Measurements from ENCODE around the gene BMERB1. TPM values are rescaled to one million over a fixed set of nuclear protein-coding genes. Genes with fewer than 3 reads are reported as not detected.
A peak's percentile ranks its signal among the peaks of the same experiment; 100 is the strongest.
"Not testable (repeated sequence)": the region's sequence is repeated elsewhere in the genome, so short reads cannot be mapped to it uniquely, and the experiment has no call there.

The BMERB1 gene
- total and polyA plus RNA-seq, 8 donors = 4.6 to 99.5 (median 25.6) TPM

DNA sequence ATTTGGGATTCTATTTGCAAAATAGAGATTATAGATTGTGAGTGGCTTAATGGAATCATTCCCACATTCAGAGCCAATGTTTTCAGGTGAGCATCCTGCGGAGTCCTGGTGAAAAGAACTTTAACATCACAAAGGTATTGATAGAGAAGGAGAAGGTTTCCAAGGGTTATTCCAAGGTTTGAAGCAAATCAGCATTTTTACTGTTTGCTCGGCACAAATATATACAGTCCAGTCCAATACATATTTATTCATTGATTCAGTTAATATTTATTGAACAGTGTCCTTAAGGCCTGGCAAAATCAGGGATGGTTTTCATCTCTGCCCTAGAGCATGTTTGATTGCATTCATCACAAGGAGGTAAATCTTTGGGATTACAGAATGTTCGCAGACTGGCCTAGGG lies 32.4 kb upstream of the BMERB1 start:
- Histone ChIP-seq H3K4me1 (peaks cover 0 to 5% (median 1%) of the 10 kb centered on the region in 4 donors), H3K27ac (no peak overlapping the region), H3K36me3 (peaks cover 0 to 13% (median 2%) of the 10 kb centered on the region in 4 donors), H3K27me3 (no peaks in the 10 kb centered on the region), H3K9me3 (no peaks in the 10 kb centered on the region), H3K4me3 (no peak overlapping the region)
- no peak for DNase-seq
- 70 to 90% (median 78%) methylated on average over 3 of the region's 3 CpGs for WGBS, 5 donors
- TF ChIP-seq POLR2A (IDR thresholded peaks at IDR 0.05) (no peak), EP300 (IDR thresholded peaks at IDR 0.05) (no peak), POLR2AphosphoS5 (IDR thresholded peaks at IDR 0.05) (no peak)
- TF ChIP-seq, protein P1, sequence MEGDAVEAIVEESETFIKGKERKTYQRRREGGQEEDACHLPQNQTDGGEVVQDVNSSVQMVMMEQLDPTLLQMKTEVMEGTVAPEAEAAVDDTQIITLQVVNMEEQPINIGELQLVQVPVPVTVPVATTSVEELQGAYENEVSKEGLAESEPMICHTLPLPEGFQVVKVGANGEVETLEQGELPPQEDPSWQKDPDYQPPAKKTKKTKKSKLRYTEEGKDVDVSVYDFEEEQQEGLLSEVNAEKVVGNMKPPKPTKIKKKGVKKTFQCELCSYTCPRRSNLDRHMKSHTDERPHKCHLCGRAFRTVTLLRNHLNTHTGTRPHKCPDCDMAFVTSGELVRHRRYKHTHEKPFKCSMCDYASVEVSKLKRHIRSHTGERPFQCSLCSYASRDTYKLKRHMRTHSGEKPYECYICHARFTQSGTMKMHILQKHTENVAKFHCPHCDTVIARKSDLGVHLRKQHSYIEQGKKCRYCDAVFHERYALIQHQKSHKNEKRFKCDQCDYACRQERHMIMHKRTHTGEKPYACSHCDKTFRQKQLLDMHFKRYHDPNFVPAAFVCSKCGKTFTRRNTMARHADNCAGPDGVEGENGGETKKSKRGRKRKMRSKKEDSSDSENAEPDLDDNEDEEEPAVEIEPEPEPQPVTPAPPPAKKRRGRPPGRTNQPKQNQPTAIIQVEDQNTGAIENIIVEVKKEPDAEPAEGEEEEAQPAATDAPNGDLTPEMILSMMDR (IDR thresholded peaks at IDR 0.05) = no peak
- intact Hi-C loops (cut with DNase I; ENCODE audit: low total_unique reads) = no loop called here

DNA sequence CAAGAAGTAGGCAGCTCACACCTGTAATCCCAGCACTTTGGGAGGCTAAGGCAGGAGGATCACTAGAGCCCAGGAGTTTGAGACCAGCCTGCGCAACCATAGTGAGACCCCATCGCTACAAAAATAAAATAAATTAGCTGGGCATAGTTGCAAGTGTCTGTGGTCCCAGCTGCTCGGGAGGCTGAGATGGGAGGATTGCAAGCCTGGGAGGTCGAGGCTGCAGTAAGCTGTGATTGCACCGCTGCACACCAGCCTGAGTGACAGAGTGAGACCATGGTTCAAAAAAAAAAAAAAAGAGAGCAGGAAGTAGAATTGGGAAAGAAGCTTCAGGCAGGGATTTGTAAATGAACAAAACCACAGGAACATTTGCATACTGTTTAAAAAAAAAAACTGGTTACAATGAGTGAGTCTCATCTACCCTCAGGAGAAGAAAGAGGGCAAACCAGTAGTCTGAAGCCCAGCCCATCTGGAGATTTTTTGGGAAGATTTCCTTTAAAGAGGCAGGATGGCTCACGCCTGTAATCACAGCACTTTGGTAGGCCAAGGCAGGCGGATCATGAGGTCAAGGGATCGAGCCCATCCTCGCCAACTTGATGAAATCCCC lies 30.9 kb upstream of the BMERB1 start:
- 90 to 96% (median 92%) methylated on average over 9 of the region's 9 CpGs for WGBS, 5 donors
- no peaks in the 10 kb centered on the region for H3K4me1 ChIP-seq
- no peak overlapping the region for H3K27ac ChIP-seq
- H3K27me3 ChIP-seq = no peaks in the 10 kb centered on the region
- DNase-seq = no peak
- peaks cover 0 to 19% (median 2%) of the 10 kb centered on the region in 4 donors for H3K36me3 ChIP-seq
- no peak overlapping the region for H3K4me3 ChIP-seq
- TF ChIP-seq, protein P1 (IDR thresholded peaks at IDR 0.05) = no peak
- TF ChIP-seq EP300 (IDR thresholded peaks at IDR 0.05) (no peak), POLR2AphosphoS5 (IDR thresholded peaks at IDR 0.05) (no peak), POLR2A (IDR thresholded peaks at IDR 0.05) (no peak)
- no peaks in the 10 kb centered on the region for H3K9me3 ChIP-seq
- intact Hi-C loops (cut with DNase I; ENCODE audit: low total_unique reads) = no loop called here

DNA sequence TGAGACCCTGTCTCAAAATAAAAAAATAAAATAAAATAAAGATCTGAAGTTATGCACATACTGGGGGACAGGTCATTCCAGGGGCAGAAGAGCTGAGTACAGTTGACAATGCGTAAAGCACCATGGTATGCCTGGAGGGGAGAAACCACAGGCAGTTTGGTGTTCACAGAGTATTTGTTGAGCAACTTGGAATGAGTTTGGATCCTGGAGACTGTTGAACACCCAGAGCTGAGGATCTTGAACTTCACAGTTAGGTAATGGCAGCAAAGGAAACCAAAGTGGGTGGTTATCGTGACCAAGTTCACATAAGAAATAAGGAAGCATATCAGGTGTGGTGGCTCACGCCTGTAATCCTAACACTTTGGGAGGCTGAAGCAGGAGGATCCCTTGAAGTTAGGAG lies 30.3 kb upstream of the BMERB1 start:
- H3K4me3 ChIP-seq; DNase-seq; H3K27me3 ChIP-seq; H3K9me3 ChIP-seq; H3K4me1 ChIP-seq; intact Hi-C loops (cut with DNase I; ENCODE audit: low total_unique reads): not testable (repeated sequence)
- 86 to 99% (median 92%) methylated on average over 3 of the region's 3 CpGs for WGBS, 5 donors
- peaks cover 0 to 21% (median 2%) of the 10 kb centered on the region in 4 donors for H3K36me3 ChIP-seq
- peak overlapping the region in 1 of 5 donors; percentile 14 for H3K27ac ChIP-seq

DNA sequence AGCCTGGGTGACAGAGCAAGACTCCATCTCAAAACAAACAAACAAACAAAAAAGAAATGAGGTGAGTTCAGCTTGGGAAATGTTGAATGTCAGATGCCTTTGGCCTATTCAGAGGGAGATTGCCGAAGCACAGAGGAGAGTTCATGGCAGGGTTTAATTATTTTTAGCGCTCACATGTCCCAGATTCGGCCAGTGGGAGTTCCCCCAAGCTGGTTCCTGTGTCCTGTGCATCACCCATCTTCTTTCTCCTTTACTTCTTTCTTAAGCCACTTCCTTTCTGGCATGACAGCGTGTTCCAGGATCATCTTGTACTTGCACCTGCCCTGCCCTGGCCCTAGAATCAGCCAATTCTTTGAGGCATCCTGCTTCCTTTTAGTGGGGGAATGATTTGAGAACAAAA lies 29.6 kb upstream of the BMERB1 start:
- Histone ChIP-seq H3K4me3 (no peak overlapping the region), H3K4me1 (no peaks in the 10 kb centered on the region), H3K27me3 (no peaks in the 10 kb centered on the region), H3K36me3 (peaks cover 0 to 27% (median 2%) of the 10 kb centered on the region in 4 donors), H3K9me3 (no peaks in the 10 kb centered on the region), H3K27ac (peak overlapping the region in 1 of 5 donors; percentile 7)
- intact Hi-C loops (cut with DNase I; ENCODE audit: low total_unique reads) = no loop called here
- WGBS, 5 donors = 71 to 82% (median 74%) methylated on average over 4 of the region's 4 CpGs
- no peak for TF ChIP-seq EP300 (IDR thresholded peaks at IDR 0.05)
- no peak for TF ChIP-seq POLR2A (IDR thresholded peaks at IDR 0.05)
- TF ChIP-seq POLR2AphosphoS5 (IDR thresholded peaks at IDR 0.05) = no peak
- TF ChIP-seq, protein P1 (IDR thresholded peaks at IDR 0.05) = no peak
- DNase-seq = no peak

DNA sequence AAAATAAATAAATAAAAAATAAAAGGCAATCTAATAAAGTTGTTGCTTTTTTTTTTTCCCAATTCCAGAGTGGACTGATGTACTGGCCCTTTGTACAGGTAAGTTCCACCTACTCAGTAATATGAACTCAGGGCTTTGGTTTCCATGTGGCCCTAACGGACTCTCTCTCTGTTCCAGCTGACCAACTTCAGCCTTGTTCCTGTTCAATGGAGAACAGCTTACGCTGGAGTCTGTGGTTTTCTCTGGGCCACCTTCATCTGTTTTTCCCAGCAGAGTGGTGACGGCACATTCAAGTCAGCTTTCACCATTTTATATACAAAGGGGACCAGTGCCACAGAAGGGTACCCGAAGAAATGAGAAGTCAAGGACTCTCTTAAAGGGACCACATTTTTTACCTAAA lies 26.6 kb upstream of the BMERB1 start:
- H3K4me3 ChIP-seq; intact Hi-C loops (cut with DNase I; ENCODE audit: low total_unique reads); H3K4me1 ChIP-seq; H3K27ac ChIP-seq; H3K9me3 ChIP-seq; H3K27me3 ChIP-seq; DNase-seq: not testable (repeated sequence)
- 83 to 91% (median 87%) methylated on average over 4 of the region's 4 CpGs for WGBS, 5 donors
- H3K36me3 ChIP-seq = peaks cover 0 to 18% (median 0%) of the 10 kb centered on the region in 4 donors

DNA sequence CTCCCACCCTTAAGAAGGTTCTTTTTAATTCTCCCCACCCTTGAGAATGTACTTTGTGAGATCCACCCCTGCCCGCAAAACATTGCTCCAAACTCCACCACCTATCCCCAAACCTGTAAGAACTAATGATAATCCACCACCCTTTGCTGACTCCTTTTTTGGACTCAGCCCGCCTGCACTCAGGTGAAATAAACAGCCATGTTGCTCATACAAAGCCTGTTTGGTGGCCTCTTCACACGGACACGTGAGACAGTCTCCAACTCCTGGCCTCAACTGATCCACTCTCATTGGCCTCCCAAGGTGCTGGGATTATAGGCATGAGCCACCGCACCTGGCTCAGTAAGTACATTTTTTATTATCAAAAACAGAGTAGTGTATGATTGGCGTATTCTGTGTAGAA lies 24.9 kb upstream of the BMERB1 start:
- DNase-seq; H3K27me3 ChIP-seq; H3K4me1 ChIP-seq; H3K9me3 ChIP-seq; H3K27ac ChIP-seq; intact Hi-C loops (cut with DNase I; ENCODE audit: low total_unique reads); H3K4me3 ChIP-seq: not testable (repeated sequence)
- WGBS, 5 donors = 88 to 95% (median 93%) methylated on average over 6 of the region's 6 CpGs
- H3K36me3 ChIP-seq = peaks cover 0 to 14% (median 0%) of the 10 kb centered on the region in 4 donors
